NCI-H2107 treated with DMSO at 0.1 percent for 48 hours (cell line): ENCODE measurements around the gene TAP2.
"Not testable (repeated sequence)": the region's sequence is repeated elsewhere in the genome, so short reads cannot be mapped to it uniquely, and the experiment has no call there.

Experiments used
- DNase-seq: peaks from one replicate; lab custom pipeline; 2025; ENCODE audit not compliant: unreplicated experiment; lab: John Stamatoyannopoulos, UW

Gene TAP2

DNA sequence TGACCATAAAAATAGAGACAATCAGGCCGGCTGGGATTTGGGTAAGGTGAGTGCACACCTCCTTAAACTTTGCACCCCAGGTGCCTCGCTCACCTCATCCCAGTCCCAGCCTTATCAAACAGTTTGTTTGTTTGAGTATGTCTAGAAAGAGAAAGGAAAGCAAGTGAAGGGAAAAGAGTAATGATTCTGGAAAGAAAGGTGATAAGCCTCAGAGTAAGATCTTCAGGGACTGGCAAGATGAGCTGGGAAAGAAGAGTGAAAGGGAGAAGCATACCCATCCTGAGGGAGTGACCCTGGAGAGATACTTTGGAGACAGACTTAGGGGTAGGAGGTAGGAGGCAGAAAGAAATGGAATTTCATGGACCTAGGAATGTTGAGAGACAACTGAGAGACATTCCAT lies 1.7 kb downstream of the TAP2 start:
- no peak for DNase-seq

DNA sequence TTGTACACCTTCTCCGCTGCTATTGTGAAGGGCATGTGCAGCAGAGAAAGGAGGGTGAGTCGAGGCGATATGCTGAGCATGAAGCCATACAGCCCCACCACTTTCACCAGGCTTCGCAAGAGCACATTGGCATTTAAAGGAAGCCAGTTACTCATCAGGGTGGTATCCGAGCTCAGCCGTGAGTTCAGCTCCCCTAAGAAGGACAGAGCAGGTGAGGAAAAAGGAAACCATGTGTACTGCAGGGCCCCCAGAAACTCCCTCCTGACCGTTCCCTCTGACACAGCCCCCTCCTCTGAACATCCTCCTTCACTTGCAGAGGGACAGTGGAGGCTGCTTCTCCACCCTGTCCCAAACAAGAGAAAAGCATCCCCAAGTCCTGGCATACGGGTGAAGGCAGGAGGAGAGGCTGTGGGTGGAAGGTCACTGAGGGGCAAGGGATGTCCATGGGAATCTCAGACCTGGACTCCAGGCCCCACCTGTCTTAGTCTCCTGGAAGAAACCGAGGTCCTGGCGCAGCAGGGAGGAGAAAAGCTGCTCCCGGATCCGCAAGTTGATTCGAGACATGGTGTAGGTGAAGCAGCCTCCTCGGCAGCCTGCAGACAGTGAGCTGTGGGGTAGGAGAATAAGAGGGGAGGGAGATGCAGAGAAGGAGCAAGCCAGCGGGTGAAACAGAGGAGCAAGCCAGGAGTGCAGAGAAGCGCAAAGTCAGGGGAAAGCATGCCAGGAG lies 3.2 kb downstream of the TAP2 start:
- no peak for DNase-seq

DNA sequence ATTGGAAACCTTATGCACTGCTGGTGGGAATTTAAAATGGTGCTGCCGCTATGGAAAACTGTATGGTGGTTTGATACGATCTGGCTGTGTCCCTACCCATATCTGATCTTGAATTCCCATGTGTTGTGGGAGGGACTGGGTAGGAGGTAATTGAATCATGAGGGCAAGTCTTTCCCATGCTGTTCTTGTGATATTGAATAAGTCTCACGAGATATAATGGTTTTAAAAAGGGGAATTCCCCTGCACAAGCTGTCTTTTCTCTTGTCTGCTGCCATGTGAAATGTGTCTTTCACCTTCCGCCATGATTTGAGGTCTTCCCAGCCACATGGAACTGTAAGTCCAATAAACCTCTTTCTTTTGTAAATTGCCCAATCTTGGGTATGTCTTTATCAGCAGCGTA lies 4.9 kb downstream of the TAP2 start:
- DNase-seq: no peak

DNA sequence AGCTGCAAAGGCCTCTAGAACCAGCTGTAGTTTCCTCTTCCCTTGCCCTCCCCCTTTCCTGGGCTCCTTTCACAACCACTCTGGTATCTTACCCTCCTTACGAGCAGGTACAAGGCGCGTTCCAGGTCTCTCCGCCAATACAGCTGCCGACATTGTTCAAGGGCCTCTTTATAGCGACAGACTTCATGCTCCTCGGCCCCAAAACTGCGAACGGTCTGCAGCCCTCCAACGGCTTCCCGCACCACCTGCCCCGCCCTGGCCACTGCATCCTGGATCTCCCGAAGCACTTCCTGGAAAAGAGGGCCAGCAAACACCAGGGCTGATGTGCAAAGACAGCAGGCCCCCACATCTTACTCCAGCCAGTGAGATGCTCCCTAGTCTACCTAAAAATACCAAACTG lies 6.0 kb downstream of the TAP2 start:
- DNase-seq: no peak

DNA sequence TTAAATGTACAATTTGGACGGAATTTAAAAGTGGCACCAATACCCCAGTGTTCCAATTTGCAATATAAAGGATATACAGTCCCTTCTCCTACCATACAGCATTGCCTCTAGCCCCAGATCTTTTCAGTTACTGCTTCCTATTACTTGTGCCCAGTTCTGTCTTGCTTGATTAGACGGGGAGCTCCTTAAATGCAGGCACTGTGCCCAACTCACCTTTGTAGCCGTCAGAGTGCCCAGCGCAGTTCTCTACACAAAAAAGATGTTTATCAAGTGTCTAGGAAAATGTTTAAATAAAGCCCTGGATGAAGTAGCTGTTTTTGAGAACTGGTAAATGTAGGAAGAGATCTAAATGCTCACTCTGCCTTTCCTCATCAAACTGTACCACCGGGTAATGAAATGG lies 7.6 kb downstream of the TAP2 start:
- no peak for DNase-seq

DNA sequence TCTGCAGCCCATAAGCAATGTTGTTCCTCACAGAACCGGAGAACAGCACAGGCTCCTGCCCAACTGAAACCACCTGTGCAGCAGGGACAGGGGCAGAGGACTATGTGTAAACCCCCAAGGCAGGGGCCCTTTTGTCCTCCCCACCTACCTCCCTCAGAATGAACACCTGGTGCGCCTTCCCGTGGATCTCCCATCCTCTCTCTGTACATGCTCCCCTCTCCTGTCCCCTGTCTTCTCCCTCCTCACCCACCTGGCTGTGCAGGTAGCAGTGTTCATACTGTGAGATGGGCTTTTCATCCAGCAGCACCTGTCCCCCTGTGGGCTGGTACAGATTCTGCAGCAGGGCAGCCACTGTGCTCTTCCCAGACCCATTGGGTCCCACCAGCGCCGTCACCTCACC lies 8.5 kb downstream of the TAP2 start:
- DNase-seq: no peak

DNA sequence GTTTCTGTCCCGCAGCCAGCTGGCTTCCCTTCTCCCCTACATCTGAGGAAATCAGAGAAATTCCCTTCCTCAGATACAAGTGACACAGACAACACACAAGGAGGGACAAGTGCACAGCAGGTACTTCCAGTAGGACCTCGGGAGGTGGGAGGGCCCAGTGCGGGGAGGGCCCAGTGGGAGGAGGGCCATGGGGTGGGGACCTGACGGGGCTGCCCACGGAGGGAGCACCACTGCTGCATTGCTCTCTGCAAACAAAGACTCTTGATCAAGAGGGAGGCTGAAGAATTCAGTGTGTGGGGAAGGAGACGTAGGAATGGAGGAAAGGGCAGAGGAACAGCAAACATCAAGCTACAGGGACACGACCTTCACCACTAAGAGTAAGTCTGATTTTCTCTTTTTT lies 9.0 kb downstream of the TAP2 start:
- no peak for DNase-seq

DNA sequence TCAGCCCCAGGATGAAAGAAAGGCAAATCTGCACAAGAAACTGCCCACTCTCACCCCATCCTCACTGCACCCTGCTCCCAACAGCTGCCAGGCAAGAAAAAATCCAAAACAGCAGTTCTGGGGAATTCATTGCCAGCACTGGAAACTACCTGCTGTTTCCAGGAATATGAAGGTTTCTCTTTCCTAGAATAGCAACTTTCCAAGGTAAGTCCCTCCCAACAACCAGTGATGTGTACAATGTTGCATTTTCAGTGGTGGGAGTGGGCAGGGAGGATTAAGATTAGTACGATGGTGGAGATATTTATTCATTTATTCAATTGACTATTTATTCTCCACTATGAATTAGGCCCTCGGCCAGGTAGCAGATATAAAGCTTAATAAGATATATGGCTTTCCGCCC lies 11.5 kb downstream of the TAP2 start:
- no peak for DNase-seq

DNA sequence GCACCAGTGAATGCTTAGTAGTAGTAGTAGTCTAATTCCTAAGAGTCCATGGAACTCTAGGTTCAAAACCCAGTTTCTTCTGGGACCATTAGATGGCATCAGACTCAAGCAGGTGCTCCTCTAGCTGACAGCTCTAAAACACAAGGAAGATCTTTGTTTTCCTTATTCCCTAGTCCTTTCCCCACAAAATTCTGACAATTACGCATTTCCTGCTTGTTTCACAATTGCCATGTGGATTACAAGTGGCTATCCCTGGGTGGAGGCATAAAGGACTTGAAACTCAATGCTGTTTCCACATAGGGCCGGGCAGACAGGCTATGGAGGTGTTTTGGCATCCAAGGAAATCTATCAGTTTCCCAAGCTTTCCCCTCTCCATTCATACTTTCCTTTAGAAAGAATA lies 12.6 kb downstream of the TAP2 start:
- peak; percentile 2 for DNase-seq

DNA sequence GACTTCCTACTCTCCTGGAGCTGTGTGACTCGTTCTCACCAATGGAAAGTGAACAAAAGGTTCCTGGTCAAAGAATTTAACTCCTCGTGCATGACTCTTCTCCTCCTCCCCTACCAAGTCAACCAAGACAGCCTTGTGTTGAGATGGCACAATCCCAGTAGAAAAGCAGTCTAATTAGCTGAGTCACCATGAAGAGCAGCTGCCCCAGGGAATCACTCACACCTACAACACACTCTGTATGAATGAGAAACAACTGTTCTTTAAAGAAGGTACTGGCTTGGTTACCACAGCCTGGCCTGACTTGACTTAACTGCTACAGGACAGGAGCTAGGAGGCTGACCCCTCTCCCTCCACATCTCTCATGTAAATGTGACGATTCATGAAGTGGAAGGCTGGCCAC lies 18.8 kb downstream of the TAP2 start:
- no peak for DNase-seq

DNA sequence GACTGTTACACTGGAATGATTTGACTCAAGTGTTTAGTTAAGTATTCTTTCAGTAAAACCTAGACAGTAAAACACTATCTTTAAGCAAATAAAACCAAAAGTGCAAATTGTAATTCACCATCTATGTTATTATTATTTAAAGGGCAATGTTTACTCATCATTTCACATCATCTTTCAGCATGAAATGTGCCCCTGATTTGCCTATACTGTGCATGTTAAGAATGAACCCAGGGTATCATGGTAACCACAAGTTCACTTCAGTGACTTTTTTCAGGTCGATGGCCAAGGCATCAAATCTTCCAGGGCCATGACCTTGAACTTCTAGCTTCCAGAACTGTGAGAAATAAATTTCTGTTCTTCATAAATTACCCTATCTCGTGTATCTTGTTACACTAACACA lies 19.7 kb downstream of the TAP2 start:
- no peak for DNase-seq

DNA sequence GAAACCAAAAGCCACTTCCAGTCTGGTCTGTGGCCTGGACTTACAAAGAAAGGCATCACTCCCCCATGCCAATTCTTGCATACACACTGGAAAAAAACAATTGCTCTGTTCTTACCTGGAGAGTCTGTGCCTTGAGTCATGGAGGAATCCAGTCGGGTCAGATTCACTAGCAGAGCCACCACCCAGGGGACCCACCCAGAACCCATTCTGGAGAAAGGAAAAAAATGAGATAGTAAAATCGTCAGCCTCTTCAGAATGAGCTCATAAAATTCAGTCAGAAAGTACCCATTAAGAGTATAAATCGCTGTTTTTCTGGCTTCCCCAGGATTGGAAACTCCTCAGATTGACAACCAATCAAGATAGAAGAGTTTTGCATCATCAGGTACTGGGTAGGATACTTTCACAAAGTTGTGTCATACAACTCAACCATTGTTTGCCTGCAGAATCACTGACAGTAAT lies 21.8 kb downstream of the TAP2 start, which contains the start of gene HLA-DOB:
Gene HLA-DOB, minus strand, starts transcription at position 257 of the 459 bp plus-strand sequence. Its CDS starts 51 bp downstream, at position 206.
- no peak for DNase-seq

DNA sequence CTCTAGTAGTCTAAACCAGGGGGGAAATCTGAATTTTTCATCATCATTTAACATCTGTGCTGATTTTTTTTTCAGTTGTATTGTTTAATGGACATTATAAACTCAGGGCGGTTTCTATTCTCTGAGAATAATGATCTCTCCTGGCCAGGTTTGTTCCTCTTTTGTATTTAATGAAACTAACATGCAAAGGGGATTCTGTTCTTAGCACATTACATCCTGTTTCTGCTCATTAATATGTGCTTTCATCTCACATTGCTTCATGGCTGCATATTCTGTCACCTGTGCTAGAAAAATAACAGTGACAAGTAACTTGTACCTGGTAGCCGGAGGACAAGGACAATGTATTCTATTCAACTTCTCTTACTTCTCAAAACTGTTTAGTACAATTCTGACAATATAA lies 22.5 kb downstream of the TAP2 start:
- DNase-seq: no peak

DNA sequence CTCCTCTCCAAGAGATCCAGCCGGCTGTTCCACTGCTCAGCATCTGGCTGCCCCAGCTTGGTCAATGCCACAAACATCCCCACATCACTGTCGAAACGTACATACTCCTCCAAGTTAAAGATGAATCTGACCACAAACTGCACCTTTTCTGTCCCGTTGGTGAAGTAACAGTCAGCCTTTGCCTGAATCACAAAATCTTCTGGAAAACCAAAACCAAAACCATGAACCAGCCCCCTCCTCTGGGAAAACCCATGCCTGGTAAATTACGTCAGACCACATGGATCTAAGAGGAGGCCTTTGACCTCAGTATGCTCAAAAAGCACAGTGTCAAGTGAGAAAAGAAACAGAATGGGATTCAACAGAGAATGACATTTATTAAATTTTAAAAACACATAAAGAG lies 23.4 kb downstream of the TAP2 start:
- no peak for DNase-seq

DNA sequence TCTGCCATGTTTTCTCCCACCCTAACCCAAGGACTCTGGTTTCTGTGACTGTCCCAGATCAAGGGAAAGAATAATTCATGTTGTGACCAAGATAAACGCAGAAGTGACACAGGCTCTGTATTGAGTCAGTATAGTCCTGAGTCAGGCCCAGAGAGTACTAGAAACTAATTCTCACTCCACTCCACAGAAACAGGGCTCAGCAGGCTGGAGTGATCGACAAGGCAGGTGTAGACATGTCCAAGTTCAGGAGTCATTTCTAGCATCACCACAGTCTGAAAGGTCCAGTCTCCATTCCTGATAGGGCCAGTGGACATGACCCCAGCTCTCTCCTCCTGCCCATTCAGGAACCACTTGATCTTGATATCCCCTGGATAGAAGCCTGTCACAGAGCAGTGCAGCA lies 24.4 kb downstream of the TAP2 start:
- DNase-seq: no peak

DNA sequence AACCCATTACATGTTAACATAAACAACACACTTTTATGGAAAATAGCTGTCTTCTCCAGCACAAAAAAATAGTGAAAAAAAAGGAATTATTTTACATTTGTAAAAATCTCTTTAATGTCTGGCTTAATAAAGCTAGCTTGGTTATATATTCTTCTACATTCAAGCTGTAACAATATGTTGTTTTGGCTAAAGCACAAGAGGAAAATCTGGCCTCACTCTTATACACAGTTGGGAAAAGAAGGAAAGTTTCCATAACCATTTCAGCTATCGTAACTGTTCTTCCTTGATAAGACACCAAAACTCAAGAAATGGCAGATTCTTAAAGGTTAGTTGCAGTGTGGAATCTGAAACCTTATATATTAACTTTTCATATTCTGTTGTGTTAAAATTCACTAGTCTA lies 29.4 kb downstream of the TAP2 start:
- DNase-seq: no peak

DNA sequence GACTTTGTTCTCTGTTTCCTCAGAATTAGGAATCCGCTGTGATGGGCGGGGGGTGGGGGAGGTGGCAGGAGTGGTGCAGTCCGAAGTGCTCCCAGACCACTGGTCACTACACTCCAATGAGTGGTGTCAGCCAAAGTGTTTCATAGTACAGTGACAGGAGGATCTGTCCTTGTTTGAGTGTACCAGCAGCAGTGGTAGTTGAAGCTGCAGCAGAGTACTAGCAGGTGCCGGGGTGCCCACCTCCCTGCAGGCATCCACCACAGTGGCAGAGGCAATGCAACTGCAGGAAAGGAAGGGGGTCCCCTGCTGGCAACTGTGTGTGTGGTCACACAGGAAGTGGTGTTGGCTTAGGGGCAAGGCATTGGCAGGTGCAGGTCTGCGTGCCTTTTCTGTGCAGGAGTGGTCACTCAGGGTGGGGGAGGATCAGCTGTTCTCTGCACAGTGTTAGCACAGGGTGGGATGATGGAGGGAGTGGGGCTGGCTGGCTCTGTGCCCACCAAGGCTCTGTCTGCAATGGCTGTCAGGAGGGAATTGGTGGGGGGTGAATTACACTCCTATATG lies 31.4 kb downstream of the TAP2 start:
- no peak for DNase-seq

DNA sequence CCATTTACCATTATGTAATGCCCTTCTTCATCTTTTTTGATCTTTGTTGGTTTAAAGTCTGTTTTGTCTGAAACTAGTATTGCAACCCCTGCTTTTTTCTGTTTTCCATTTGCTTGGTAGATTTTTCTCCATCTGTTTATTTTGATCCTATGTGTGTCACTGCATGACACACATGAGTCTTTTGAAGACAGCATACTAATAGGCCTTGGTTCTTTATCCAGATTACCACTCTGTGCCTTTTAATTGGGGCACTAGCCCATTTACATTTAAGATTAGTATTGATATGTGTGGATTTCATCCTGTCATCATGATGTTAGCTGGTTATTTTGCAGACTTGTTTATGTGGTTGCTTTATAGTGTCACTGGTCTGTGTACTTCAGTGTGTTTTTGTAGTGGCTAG lies 33.1 kb downstream of the TAP2 start:
- DNase-seq: not testable (repeated sequence)

DNA sequence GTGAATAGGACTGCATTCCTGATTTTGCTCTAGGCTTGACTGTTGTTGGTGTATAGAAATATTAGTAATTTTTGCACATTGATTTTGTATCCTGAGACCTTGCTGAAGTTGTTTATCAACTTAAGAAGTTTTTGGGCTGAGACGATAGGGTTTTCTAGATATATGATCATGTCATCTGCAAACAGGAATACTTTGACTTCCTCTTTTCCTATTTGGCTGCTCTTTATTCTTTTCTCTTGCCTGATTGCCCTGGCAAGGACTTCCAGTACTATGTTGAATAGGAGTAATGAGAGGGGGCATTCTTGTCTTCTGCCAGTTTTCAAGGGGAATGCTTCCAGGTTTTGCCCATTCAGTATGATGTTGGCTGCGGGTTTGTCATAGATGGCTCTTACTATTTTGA lies 35.1 kb downstream of the TAP2 start:
- no peak for DNase-seq

DNA sequence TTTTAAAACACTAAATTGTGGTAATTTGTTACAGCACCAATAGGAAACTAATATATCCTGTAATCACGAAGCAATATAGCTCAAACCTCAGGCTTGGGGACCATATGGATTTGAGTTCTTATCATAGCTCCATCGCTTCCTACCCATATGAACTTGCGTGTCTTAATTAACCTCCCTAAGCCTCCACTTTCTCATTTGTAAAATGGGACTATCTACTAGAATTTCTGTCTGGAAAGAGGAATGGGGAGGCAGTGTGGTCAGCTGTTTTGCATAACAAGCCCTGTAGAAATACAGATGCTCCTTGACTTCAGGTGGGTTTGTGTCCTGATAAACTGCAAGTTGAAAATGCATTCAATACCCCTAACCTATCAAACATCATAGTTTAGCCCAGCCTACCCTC lies 38.8 kb downstream of the TAP2 start:
- DNase-seq: no peak

DNA sequence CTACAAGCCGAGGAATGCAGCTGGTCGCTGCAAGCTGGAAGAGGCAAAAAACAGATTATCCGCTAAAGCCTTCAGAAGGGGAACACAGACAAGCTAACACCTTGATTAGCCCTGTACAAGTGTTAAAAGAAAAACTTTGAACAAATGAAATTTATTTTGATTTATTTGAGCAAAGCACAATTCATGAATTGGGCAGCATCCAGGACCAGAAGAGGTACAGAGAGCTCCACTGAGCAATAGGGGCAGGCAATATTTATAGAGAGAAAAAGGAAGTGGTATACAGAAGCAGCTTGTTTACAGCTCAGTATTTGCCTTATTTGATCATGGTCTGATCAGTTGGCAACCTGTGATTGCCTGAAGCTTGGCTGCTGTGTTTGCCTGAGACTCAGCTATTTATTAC lies 39.4 kb downstream of the TAP2 start:
- DNase-seq: no peak

DNA sequence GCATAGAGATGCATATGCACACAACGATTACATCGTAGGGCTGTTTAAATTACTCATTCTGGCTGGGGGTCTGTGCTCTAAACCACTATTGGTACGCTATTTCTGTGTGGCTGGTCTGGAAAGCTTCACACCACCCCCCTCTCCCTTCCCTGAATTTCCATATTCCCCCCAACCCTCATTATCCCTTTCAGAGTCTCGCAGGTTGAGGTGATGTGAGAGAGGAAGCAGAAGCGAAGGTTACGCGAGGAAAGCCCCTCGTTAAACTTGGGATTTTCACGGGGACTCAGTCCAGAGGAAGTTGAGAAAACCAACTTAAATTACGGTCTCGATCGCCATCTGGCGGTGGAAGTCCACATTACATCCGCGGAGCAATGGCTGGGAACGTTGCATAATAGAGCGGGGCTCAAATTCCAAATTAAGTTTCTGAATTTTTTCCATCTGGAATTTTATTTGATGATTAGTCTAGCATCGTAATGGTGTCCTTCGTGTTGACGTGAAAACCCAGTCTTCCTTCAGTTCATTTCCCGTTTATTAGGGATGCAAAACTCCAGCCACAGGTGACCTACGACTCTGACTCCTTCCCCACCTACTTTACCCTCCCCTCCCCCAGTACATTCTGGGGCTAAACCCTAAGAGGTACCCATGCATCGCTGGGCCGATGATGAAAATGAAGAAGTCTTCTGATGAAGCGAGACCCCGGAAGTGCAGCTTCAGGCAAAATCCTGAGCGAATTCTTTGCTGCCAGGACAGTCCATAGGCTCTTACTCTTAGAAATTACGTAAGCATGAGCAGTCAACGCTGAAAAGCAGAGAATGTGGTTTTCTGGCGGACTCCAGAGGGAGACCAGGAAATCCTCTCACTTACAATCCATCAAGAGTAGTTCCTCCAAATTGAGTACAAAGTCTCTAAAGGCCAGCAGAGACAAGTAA lies 41.4 kb downstream of the TAP2 start:
- DNase-seq: no peak
